GM21528 (cell line): ENCODE measurements around the gene IZUMO1.

Experiments used
- ATAC-seq: cut with Tn5 transposase; IDR thresholded peaks from one replicate; pipeline ENCODE4 v1.9.1; 2021; ENCODE audit warnings: mild to moderate bottlenecking, moderate library complexity; ENCODE audit not compliant: unreplicated experiment, low FRiP score

The IZUMO1 gene

DNA sequence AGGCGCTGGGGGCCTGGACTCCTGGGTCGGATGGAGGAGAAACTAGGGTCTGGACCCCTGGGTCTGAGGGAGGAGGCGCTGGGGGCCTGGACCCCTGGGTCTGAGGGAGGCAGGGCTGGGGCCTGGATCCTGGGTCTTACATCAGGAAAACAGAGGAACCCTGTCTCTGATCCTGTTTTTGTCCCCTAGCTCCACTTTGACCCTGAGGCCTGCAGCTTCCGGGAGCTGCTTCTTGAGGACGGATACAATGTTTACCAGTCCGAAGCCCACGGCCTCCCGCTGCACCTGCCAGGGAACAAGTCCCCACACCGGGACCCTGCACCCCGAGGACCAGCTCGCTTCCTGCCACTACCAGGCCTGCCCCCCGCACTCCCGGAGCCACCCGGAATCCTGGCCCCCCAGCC lies 11.0 kb upstream of the IZUMO1 start:
- ATAC-seq: no peak

DNA sequence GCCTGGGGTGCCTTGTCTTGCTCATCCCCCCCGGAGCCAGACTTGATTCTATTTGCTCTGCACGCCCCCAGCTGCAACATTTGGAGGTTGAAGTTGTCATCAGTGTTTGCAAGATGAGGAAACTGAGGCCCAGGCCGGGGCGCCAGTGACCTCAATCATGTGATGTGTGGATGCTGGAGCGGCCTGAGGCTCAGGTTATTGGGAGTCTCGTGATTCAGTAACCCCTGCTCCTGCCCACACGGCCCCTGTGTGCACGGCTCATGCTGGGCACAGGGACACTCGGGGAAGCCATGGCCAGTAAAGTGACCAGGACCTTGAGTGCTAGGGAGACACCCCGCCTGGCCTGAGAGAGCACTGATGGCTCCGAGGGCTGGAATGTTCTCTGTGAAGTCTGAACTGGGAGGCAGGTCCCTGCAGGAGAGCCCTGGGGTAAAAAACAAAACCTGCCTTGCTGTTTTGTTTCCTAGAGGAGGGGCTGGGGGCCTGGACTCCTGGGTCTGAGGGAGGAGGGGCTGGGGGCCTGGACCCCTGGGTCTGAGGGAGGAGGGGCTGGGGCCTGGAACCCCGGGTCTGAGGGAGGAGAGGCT lies 10.5 kb upstream of the IZUMO1 start:
- no peak for ATAC-seq

DNA sequence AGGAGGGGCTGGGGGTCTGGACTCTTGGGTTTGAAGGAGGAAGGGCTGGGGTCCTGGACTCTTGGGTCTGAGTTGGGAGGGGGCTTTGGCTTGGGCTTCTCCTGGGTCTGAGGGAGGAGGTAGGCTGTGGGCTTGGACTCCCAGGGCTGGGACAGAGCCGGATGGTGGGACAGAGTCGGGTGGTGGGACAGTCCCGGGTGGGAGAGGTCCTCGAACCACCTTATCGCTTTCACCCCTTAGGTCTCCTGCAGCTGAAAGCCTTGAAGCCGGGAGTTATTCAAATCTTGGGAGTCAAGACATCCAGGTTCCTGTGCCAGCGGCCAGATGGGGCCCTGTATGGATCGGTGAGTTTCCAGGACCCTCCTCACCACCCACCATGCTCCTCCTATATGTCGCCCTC lies 10.0 kb upstream of the IZUMO1 start:
- no peak for ATAC-seq

DNA sequence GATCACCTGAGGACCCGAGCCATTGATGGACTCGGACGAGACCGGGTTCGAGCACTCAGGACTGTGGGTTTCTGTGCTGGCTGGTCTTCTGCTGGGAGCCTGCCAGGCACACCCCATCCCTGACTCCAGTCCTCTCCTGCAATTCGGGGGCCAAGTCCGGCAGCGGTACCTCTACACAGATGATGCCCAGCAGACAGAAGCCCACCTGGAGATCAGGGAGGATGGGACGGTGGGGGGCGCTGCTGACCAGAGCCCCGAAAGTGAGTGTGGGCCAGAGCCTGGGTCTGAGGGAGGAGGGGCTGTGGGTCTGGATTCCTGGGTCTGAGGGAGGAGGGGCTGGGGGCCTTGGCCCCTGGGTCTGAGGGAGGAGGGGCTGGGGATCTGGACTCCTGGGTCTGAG lies 9.5 kb upstream of the IZUMO1 start:
- ATAC-seq: no peak

DNA sequence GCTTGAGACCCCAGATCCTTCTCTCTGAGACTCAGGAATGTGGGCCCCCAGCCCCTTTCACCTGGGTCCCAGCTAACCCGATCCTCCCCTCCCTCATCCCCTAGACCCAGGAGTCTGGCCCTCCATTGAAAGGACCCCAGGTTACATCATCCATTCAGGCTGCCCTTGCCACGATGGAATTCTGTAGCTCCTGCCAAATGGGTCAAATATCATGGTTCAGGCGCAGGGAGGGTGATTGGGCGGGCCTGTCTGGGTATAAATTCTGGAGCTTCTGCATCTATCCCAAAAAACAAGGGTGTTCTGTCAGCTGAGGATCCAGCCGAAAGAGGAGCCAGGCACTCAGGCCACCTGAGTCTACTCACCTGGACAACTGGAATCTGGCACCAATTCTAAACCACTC lies 9.1 kb upstream of the IZUMO1 start:
- no peak for ATAC-seq

DNA sequence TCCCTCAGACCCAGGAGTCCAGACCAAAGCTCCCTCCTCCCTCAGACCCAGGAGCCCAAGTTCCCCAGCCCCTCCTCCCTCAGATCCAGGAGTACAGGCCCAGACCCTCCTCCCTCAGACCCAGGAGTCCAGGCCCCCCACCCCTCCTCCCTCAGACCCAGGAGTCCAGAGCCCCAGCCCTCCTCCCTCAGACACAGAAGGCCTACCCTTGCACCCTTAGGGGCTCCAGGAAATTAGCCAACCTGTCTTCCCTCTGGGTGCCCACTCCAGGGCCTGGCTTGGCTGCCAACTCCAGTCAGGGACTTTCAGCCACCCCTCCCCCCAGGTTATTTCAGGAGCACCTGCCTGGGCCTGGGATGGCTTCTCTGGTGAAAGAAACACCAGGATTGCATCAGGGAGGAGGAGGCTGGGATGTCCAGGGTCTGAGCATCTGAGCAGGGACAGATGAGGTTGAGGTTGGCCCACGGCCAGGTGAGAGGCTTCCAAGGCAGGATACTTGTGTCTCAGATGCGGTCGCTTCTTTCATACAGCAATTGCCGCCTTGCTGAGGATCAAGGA lies 8.5 kb upstream of the IZUMO1 start, which contains the start of gene FGF21:
Gene FGF21 (plus strand): TSS at position 441 of the 558 bp plus-strand sequence. CDS start 713 bp downstream, outside the sequence.
- ATAC-seq: no peak

DNA sequence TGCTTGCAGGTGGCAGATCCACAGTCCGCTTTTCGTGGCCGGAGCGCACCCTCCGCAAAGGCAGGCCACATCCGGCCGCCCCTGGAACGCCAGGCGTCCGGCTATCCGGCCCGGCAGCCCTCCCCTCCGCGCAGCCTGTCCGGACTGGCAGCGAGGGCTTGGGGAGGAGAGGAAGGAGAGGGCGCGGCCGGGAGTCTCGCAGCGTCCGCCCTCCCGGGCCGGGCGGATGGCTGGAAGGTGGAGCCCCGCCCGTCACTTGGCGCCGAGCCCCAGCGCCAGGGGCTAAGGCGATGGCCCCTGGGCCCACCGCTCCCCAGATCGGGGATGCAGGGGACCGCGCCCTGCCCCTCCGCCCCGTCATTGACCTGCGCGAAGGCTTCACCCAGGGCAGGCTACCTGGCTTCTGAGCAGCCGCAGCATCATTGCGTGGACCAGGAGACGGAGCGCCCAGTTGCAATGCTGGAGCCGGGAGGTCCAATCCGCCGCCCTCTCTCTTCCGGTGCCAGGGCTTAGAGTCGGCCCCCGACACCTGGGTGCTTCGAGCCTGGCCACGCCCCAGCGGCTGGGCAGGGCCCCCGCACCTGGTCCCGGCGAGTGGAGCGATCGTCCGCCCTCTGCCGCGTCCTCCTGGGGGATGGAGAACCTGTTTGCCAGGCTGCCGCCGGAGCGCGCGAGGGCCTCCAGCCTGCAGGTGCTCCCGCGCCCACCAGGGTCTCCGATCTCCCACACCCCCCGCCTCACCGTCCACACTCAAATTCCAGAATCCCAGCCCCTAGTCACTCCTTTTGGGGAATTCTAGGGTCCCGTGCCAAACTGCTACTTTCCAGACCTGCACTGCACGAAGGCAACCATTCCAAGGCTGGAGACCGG lies 6.0 kb upstream of the IZUMO1 start, which contains the start of gene FUT1:
Gene FUT1 (minus strand): TSS at position 146 of the 870 bp plus-strand sequence. CDS start 1,360 bp downstream, outside the sequence.
- ATAC-seq: no peak

DNA sequence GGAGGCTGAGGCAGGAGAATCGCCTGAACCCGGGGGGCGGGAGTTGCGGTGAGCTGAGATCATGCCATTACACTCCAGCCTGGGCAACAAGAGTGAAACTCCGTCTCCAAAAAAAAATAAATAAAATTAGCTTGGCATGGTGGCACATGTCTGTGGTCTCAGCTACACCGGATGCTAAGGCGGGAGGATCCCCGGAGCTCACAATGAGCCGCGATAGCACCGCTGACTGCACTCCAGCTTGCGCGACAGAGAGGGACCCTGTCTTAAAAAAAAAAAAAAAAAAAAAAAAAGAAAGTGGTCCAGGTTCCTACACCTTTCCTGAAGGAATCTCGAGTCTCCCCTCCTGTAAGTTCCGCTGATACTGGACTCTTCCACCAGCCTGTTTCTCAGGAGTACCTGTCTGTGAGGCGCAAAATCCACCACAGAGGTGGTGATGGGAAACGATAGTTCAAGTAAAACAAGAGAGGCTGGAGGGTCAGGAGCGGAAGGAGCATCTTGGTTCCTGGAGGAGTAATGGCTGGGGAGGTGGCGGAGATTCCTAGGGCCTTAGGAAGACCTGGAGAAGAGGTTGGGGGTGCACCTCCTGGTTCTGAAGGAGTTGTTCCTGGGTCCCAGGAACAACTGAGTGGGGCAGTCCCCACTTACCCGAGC lies 5.3 kb upstream of the IZUMO1 start:
- no peak for ATAC-seq

DNA sequence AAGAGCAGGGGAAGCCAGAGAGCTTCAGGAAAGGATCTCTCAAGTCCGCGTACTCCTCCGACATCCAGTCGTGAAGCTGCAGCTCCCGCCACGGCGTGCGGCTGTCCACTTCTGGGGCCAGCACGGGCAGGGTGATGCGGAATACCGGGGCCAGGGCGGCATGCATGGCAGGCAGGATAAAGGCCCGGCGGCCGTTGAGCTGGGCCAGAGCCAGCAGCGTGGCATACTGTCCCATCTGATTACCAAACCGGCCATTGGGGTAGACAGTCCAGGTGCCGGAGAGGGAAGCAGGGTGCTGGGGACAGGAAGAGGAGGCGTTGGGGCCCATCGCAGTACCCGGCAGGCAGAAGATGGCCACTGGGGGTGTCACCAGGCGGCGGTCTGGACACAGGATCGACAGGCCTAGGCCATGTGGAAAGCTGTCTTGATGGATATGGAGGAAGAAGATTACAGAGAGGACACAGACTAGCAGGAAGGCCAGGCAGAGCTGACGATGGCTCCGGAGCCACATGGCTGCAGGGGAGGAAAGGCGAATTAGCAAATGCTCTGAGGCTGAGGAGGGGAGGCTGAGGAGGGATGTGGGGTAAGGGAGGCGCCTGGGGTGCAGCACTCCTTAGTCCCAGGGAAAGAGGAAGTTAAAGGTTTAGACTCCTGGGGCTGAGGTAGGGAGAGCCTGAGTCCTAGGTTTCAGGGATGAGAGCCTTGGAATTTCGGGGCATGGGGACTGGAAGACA lies 4.2 kb upstream of the IZUMO1 start:
- no peak for ATAC-seq

DNA sequence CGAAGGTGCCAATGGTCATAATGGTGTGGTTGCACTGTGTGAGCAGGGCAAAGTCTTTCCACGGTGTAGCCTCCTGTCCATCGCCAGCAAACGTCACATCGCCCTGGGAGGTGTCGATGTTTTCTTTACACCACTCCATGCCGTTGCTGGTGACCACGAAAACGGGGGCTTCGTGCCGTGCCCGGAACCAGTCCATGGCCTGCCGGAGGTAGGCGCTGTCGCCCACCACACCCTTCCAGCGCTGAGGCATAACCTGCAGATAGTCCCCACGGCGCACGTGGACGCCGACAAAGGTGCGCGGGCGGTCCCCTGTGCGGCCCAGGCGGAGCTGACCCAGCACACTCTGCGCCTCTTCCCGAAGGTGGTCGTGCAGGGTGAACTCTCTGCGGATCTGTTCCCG lies 3.6 kb upstream of the IZUMO1 start:
- ATAC-seq: no peak

DNA sequence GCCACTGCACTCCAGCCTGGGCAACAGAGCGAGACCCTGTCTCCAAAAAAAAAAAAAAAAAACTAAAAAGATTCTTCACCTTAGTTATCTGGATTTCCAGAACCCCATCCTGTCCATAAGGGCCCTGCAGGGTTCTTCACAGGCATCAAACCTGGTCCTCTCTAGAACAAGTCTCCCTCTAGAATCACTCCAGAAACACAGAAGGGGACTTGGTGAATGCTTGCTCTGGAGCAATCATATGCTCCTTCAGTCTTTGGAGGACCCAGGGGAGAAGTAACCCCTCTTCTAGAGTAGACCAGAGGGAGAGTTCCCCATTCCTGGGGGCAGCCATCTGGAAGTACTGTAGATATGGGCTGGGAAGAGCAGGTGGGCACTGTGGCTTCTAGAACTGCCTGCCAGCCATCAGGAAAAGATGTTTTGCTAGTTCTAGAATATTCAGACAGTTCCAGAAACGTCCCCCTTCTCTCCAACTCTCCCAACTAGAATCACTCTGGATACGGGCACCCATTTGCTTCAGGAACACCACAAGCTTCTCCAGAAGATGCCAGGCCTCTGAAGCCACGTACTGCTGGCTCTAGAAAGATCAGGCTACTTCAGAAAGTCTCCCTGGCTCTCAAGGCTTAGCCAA lies 3.0 kb upstream of the IZUMO1 start:
- no peak for ATAC-seq

DNA sequence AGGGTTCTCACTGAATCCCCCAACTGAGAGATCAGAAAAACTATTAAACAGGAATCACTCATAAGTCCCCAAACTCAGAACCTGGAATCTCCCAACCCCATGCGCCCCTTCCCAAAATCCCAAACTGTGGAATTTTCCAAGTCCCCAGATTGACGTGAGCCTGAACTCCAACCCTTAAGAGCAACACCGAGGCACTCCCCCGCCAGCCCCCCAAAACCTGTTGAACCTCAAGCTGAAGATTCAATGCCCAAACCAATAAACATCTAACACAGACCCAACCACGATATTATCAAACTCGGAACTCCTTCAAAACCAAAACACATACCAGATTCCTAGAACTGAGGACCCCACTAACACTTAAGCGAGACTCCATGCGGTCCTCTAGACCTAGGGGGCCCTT lies 599 bp downstream of the IZUMO1 start:
- ATAC-seq: no peak

DNA sequence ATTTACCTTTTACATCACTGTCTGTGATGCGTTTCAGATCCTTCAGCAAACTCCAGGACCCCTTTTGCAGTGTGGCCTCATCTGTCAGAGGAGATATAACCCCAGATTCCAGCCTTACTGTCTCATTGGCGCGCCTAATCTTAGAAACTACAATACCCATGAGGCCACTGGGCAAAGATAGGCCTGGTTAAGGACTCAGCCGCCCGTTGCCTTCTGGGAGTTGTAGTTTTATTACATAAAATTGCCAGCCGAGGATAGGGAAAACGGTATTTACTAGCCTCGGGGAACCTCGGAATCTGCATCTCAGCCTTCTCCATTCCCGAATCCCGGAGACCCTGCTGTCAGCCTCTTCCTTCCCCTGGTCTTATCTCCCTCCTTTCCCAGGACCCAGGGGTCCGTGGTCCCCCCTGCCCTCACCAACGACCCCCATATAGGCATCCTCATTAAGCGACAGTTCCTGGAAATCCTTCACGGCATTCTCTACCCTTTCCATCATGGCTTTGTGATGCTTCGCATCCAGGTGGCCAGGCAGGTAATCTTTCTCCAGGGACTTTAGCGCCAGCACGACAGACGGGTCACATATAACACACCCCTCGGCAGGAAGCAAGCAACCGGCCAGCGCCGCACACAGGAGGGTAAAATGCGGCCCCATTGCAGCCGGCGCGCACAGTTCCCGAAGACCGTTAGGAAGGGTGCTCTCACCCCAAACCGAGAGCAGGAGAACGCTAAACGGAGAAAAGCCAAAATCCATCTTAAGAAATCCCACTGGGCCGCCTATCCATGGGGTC lies 1.3 kb downstream of the IZUMO1 start:
- ATAC-seq: no peak

DNA sequence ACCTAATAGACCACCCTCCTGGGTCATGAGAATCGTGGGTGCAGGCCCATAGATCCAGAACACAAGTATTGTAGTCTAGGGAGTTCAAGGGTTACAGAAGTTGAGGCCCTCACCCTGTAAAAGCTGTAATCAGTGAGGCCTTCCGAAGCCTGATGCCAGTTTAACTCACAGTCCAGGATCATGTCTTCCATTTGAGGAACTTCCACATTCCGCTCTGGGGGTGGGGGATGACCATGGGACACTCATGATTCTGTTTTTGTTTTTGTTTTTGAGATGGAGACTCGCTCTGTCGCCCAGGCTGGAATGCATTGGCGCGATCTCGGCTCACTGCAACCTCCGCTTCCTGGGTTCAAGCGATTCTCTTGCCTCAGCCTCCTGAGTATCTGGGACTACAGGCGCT lies 4.6 kb downstream of the IZUMO1 start:
- ATAC-seq: no peak

DNA sequence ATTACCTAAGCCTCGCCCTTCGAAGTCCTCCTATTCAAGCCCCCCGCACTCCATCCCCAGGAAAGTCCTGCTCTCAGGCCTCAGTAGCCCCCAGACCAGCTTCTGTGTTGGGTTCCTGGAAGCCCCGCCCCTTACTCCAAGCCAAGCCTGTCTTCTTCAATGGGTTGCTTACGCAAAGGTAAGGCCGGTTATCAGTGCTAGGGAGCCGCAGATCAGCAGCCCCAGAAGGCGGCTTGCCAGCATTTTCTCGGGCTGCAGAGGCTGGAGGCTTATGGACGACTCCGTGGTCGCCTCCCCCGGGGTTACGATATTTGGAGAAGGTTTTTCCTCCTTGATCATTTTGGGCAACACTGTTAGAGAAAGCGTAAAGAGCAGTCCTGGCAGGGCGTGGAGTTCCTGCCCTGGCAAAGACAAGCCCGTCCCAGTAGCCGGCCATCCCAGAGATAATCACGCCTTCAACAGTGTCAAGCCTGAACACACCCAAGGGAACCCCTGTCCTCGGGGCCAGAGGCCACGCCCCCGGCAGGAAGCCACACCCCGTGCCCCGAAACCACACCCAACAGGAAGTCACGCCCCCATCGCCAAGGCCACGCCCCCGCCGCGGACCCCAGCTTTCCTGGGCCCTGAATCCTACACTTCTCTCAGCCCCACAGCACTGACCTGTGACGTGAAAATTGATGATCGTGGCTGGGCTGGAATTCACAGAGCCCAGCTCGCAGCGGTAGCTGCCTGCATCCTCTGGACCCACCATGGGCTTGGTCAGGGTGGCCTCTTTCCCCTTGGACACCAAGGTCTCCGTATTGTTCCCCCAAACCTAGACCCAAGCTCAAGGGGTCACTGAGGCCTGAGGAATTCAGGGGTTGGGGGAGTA lies 5.3 kb downstream of the IZUMO1 start:
- ATAC-seq: no peak

DNA sequence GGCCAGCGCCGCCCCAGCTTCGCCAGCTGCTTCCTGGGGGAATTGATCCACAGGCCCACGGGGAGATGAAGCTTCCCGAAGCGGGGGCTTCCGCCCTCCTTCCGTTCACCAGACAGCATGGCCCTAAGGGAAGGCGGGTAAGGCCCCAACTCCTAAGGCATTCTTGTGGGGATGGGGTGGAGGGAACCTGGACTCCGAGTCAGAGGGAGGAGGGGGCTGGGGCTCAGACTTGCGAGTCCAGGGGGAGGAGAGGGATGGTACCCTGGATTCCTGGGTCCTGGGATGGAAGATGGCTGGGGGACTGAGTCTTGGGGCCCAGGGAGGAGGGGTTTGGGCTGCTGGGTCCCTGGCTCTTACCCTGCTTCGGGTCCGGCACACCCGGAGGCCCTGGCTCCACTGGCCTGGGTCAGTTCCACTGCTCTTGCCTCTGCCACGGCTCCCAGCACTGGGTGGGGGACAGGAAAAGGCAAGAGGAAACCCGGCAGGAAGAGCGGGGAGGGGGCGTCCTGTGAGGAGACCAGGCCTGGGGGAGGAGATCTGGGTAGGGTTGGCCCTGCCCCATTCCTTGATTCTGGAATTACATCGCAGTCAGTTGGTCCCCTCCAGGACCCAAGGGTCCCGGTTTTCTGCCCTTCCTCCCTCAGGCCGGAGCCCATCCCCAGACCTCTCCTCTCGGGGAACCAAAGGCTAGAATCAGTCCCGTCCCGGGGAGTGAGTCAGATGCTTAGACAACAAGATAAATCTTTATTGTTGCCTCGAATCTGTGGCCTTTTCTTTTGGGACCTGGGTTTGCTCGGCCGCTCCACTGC lies 6.3 kb downstream of the IZUMO1 start, which contains the start of gene RASIP1:
Gene RASIP1 (minus strand): TSS at position 447 of the 809 bp plus-strand sequence. CDS start 328 bp downstream, at position 119.
- ATAC-seq: no peak

DNA sequence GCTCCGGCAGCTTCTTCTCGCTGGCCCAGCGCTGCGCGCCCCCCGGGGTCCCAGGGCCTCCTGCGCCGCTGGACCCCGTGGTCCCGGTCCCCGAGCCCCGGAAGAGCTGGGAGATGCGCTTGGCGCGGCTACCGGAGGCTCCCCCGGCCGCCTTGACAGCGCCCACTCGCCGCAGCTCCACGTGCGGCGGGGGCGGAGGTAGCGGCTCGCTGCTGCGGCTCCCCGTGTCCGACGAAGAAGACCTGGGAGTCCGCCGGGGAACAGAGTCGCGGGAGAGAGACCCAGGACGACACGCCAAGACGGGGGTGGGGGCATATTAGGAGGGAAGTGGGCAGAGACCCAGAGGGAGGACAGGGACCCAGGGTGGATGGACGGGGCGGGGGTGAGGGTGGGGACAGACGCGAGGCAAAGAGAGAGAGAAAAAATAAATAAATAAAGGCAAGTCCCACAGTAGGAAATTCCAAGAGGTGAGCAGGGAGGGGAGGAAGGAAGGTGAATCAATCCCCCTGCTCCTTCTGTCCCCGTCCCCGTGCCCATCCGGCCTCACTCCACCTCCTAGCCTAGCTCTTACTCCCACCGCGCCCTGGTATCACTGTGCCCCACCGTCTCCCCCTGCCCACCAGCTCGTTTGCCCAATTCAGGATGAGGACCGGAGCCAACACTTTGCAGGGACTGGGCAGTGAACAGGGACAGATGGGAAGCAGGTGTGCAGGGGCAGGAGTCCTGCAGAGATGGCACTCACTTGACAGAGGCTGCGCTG lies 7.1 kb downstream of the IZUMO1 start:
- no peak for ATAC-seq
